NCI-H2171 treated with DMSO at 0.1 percent for 48 hours (cell line): Measurements from ENCODE around the gene ETF1.
"Not testable (repeated sequence)": the region's sequence is repeated elsewhere in the genome, so short reads cannot be mapped to it uniquely, and the experiment has no call there.

ENCODE experiments used
- DNase-seq: peaks from one replicate; lab custom pipeline; 2025; lab: John Stamatoyannopoulos, UW

ETF1 gene

DNA sequence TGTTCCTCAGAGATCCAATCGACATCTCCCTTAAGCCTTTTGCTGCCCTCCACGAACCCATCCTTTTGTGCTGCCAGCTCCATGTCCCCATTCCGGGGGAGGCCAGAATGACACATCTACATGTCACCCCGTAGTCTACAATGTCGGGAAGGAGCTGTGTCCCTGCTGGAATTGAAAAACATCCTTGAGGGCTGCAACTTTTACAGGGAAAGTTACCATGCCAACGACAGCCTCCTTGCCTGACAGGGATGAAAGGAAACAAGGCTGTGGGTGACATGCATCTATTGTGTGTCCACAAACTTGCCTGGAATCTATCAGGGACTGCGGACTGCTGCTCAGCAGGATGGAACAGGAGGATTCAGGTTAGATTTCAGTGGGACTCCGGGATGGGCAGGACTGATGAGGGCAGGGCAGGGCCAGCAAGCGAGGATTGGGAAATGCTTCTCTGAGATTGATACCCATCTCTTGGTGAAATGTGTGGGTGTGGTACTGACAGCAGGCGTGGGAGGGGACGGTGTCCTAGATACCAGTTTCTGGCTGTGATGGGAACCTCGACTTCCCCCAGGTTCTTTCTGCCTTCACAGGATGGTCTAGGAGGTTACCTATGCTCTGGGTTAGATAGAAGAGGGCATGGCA, 52.3 kb downstream of the ETF1 start:
- DNase-seq = no peak

DNA sequence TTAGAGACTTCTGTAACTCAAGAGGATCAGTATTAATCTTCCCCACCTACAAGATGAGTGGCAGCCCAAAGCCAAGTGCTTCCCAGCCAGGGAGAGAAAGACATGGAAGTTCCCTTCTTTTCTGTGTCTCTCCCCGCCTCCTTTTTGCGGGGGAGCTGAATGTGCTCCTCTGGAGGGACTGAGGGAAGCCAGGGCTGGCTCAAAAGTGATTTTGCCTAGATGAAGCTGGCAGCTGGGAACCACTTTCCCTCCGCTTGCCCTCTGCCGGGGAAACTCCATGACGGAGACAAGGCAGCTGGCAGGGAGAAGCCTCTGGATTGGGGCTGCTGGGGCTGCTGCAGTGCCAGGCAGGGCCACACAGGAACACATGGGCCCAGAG, 53.4 kb downstream of the ETF1 start:
- no peak for DNase-seq

DNA sequence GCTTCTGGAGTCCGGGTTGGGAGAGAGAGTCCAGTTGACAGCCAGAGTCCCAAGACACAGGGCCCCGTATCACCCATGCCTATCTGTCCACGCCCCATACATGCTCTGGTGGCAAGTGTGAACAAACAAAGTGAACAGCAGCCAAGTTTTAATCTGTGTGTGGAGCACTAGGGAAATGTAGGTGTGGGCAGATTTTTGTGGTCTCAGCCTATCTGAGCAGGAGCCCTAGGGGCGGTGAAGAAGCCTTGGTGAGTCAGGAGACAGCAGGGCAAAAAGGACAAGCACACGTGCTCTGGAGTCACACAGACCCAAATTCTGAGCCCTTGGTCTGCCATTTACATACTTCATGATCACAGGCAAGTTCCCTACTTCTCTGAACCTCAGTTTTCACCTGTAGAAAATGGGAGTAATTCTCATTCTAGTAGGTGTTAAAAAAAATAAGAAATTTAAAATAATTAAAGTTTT, 54.5 kb downstream of the ETF1 start:
- DNase-seq = no peak

DNA sequence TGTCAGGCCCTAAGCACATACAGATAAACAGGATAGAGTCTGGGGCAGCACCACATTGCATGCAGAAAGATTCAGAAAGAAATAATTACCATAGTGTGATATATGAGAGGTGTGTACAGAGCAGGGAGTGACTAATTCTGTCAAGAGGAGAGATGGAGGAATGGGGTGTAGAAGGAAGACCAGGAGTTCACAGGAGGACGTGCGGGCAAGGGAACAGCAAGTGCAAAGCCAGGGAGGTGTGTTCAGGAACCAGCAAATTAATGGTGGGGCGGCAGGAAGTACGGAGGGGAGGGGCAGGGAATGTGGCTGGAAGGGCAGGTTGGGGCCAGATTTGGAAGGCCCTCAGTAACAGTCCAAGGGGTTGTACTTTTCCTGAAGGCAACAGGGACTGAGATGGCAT, 60.4 kb downstream of the ETF1 start:
- no peak for DNase-seq

DNA sequence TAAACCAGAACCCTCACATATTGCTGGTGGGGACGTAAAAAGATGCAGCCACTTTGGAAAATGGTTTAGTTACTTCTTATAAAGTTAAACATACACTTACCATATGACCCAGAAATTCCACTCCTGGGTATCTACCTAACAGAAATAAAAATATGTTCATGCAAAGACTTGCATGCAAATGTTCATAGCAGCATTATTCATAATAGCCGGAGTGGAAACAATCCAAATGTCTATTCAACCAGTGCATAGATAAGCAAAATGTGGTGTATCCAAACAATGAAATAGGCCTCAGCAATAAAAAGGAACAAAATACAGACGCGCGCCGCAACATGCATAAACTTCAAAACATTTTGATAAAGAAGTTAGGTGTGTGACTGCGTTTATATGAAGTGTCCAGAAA, 66.1 kb downstream of the ETF1 start:
- DNase-seq = no peak

DNA sequence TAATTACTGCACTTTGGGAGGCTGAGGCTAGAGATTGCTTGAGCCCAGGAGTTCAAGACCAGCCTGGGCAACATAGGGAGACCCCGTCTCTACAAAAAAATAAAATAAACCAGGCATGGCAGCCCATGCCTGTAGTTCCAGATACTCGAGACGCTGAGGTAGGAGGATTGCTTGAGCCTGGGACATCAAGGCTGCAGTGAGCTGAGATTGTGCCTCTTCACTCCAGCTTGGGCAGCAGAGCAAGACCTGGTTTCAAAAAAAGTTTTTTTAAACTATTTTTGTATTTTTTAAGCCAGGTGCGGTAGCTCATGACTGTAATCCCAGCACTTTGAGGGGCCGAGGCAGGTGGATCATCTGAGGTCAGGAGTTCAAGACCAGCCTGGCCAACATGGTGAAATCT, 69.9 kb downstream of the ETF1 start:
- DNase-seq = not testable (repeated sequence)

DNA sequence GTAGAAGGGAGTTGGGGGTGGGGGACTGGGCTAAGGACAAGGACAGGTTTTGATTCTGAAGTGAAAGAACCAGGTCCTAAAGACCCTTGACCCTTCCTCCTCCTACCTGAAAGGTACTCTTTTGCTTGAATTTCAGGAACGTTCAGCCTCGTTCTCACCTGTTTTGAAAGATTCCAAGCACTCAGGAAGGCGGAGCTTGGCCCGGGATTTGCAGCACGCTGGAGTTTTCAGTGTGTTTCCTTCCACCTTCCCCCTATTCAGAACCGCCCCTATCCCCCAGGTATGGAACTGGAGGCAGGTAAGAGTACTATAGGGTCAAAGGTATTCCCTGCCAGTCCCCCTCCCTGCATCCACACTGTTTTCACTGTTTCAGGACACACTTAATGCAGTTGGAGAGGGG, 70.7 kb downstream of the ETF1 start:
- no peak for DNase-seq

DNA sequence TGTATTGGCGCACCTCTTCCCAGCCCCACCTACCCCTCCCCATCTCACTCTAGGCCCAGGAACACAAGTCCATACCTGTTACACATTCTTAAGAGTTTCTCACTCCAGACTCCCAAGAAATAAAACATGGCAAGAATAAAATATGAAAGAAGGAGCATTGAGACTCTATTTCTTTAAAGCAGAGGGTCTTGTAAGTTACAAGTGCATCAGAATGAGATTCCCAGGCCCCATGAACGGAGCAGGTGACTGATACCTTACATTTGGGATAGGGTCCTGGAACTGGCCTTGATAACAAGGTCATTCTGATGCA, 72.0 kb downstream of the ETF1 start:
- DNase-seq = no peak

DNA sequence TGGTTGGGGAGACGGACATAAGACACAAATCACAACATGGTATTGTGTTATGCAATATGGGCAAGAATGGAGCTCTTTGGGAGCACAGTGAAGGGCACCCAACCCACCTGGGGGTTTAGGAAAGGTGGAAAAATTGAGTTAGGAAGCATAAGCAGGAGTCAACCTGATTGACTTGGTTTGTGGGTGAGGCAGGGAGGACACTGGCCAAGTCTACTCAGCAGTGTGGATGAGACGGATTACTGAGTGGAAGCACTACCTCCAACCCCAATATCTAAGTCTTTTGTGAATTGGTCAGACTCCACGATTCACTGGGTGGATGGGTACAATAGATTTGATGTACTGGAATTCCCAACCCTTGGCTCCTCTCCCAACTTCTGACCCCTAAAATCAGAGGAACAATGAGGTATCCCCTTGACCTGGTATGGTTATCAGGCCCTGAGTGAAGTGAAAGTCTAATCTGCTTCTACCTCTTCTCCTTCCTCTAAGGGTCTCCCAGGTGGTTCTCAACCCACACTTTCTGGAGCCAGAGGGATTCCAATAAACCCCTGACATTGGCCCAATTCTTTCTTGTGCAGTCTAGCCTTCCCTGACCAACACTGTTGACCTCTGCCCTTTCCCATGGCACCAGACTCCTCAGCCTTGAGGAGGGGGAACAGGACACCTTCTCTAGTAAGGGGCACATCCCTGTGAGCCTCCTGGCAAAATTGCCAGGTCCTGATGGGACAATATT, 72.5 kb downstream of the ETF1 start:
- DNase-seq = no peak

DNA sequence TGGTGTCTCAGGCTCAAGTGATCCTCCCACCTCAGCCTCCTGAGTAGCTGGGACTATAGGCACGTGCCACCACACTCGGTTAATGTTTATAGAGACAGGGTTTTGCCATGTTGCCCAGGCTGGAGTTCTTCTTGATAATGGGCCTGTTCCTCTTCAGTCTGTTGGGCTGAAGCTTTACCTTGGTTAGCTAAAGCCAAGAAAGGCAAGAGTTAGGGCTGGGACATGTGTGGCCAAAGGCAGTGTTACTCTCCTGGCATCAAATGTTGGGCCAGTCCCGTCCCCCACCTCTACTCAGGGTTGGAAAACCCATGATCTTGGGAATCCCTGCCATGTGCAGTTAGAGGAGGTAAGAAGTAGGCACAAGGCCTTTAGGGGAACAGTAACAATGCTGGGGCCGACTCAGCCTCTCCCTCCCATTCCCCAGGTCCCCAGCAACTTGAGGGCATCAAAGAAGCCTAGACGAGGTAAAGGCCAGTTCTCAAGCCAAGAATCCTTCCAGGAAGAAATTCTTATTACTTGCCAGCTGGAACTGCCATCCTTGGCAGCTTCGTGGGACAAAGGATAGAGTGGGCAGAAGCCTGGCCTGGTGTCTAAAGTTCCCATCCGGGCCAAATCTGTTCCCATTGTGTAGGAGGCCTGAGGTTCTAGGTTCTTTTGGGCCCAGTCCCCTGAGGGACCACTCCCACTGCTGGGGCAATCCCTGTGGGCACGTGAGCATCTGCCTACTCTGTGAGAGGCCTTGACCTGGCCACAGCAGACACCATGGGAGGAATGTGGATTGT, 73.3 kb downstream of the ETF1 start:
- no peak for DNase-seq

DNA sequence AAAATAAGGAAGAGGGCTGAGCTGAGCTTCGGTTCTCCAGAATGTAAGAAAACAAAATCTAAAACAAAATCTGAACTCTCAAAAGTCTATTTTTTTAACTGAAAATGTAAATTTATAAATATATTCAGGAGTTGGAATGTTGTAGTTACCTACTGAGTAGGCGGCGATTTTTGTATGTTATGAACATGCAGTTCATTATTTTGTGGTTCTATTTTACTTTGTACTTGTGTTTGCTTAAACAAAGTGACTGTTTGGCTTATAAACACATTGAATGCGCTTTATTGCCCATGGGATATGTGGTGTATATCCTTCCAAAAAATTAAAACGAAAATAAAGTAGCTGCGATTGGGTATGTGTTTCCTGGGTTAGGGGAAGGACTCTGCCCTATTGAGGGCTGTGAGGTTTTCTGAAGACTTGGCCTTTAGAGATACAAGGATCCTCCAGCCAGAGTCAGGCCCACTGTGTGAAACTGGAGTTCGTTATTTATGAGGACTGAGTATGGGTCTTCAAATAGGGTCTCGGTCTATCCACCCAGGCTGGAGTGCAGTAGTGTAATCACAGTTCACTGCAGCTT, 74.0 kb downstream of the ETF1 start:
- no peak for DNase-seq

DNA sequence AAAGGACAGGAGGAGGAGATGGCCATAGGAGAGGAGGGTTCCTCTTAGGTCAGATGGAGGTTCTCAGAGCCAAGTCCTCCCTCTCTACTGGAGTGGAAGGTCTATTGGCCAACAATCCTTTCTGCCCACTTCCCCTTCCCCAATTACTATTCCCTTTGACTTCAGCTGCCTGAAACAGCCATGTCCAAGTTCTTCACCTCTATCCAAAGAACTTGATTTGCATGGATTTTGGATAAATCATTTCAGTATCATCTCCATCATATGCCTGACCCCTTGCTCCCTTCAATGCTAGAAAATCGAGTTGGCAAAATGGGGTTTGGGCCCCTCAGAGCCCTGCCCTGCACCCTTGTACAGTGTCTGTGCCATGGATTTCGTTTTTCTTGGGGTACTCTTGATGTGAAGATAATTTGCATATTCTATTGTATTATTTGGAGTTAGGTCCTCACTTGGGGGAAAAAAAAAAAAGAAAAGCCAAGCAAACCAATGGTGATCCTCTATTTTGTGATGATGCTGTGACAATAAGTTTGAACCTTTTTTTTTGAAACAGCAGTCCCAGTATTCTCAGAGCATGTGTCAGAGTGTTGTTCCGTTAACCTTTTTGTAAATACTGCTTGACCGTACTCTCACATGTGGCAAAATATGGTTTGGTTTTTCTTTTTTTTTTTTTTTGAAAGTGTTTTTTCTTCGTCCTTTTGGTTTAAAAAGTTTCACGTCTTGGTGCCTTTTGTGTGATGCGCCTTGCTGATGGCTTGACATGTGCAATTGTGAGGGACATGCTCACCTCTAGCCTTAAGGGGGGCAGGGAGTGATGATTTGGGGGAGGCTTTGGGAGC, 74.7 kb downstream of the ETF1 start:
- DNase-seq = no peak

DNA sequence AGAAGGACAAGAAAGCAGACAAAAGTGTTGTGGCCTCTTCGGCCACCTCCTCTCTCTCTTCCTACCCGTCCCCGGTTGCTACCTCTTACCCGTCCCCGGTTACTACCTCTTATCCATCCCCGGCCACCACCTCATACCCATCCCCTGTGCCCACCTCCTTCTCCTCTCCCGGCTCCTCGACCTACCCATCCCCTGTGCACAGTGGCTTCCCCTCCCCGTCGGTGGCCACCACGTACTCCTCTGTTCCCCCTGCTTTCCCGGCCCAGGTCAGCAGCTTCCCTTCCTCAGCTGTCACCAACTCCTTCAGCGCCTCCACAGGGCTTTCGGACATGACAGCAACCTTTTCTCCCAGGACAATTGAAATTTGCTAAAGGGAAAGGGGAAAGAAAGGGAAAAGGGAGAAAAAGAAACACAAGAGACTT, 75.3 kb downstream of the ETF1 start:
- no peak for DNase-seq

DNA sequence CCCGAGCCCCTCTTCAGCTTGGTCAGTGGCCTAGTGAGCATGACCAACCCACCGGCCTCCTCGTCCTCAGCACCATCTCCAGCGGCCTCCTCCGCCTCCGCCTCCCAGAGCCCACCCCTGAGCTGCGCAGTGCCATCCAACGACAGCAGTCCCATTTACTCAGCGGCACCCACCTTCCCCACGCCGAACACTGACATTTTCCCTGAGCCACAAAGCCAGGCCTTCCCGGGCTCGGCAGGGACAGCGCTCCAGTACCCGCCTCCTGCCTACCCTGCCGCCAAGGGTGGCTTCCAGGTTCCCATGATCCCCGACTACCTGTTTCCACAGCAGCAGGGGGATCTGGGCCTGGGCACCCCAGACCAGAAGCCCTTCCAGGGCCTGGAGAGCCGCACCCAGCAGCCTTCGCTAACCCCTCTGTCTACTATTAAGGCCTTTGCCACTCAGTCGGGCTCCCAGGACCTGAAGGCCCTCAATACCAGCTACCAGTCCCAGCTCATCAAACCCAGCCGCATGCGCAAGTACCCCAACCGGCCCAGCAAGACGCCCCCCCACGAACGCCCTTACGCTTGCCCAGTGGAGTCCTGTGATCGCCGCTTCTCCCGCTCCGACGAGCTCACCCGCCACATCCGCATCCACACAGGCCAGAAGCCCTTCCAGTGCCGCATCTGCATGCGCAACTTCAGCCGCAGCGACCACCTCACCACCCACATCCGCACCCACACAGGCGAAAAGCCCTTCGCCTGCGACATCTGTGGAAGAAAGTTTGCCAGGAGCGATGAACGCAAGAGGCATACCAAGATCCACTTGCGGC, 75.9 kb downstream of the ETF1 start:
- DNase-seq = no peak

DNA sequence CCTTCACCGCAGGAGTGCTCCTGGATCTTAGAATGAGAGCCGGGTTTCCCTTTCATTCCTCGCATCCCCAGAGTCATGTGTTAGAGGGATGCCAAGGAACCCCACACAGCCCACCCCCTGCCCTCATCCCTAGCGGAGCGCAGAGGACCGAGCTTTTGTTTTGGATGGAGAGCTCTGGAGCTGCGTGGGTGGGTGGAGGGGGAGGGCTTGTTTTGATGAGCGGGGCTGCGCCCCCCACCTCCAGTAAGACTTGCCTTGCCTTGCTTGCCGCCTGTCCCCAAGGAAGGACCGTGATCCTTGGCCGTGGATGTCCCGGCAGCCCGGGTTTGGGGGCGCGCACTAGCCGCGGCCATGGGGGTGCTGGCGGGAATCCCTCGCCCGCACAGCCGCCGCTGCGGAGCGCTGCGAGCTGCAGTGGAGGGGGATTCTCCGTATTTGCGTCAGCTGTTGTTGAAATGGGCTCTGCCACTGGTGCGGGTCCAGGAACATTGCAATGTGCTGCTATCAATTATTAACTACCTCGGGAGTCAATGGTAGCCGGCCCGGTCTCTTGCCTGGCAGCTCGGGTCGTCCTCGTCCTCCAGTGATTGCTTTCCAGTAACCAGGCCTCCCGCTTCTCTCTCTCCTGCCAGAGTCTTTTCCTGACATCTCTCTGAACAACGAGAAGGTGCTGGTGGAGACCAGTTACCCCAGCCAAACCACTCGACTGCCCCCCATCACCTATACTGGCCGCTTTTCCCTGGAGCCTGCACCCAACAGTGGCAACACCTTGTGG, 76.7 kb downstream of the ETF1 start:
- DNase-seq = no peak

DNA sequence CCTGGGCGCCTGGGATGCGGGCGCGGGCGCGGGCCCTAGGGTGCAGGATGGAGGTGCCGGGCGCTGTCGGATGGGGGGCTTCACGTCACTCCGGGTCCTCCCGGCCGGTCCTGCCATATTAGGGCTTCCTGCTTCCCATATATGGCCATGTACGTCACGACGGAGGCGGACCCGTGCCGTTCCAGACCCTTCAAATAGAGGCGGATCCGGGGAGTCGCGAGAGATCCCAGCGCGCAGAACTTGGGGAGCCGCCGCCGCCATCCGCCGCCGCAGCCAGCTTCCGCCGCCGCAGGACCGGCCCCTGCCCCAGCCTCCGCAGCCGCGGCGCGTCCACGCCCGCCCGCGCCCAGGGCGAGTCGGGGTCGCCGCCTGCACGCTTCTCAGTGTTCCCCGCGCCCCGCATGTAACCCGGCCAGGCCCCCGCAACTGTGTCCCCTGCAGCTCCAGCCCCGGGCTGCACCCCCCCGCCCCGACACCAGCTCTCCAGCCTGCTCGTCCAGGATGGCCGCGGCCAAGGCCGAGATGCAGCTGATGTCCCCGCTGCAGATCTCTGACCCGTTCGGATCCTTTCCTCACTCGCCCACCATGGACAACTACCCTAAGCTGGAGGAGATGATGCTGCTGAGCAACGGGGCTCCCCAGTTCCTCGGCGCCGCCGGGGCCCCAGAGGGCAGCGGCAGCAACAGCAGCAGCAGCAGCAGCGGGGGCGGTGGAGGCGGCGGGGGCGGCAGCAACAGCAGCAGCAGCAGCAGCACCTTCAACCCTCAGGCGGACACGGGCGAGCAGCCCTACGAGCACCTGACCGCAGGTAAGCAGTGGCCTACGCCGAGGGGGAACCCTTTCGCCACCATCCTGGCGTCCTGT, 77.5 kb downstream of the ETF1 start, which contains the start of gene EGR1:
Gene EGR1, plus strand, starts transcription at position 219 of the 864 bp plus-strand sequence. Its CDS starts 283 bp downstream, at position 502.
- peak; percentile 91 for DNase-seq

DNA sequence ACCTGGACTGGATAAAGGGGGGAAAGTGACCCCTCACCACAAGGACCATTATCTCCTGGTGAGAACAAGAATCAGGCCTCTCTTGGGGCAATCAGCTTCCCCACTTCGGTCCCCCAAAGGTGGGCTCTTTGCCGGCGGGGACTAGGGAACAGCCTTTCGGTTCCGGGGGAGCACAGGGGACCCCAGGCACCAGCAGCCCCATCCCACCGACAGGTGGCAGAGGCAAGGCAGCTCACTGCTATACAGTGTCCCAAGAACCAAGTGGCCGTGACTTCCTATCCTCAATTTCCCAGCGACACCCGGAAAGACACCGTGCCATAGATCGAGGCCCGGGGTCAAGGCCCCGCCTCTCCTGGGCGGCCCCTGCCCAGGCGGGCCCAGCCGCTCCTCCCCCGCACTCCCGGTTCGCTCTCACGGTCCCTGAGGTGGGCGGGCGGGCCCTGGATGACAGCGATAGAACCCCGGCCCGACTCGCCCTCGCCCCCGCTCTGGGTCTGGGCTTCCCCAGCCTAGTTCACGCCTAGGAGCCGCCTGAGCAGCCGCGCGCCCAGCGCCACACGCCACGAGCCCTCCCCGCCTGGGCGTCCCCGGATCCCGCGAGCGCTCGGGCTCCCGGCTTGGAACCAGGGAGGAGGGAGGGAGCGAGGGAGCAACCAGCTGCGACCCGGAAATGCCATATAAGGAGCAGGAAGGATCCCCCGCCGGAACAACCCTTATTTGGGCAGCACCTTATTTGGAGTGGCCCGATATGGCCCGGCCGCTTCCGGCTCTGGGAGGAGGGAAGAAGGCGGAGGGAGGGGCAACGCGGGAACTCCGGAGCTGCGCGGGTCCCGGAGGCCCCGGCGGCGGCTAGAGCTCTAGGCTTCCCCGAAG, 78.4 kb downstream of the ETF1 start:
- DNase-seq = peak; percentile 91

DNA sequence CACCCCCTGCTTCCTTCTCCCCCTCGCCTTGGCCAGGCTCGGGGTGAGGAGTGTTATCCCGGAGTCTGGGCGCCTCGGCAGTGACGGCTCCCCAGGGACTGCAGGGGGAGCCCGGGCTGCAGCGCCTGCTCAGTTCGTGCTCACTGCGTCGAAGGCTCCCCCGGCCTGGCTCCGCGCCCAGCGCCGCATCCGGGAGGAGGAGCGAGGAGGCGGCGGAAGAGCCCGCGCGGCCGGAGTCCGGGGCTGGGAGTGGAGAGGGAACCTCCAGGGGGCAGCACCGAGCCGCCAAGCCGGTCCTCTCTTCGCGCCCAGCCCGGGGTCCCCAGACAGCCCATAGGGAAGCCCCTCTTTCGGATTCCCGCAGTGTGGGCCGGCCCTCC, 79.0 kb downstream of the ETF1 start:
- peak; percentile 84 for DNase-seq
